Gastrocnemius medialis (tissue), 4 donors: ENCODE results near the gene HDAC4. TPM values are rescaled to one million over a fixed set of nuclear protein-coding genes. Genes with fewer than 3 reads are reported as not detected.

Source experiments
- ATAC-seq, 2 donors: fragments of 150-250 bp; one replicate each; pipeline ENCODE4 v1.9.1; 2016
- DNase-seq, 2 donors: peaks; one replicate each; pipeline ENCODE4 v3.0.0-alpha.2; 2019
- H3K27ac ChIP-seq, 4 donors: fragments of 200-600 bp; sonication (generic); 1 replicate in 1 of 4; 2 replicates in 3 of 4; pipeline ENCODE4 v1.5.1; 2016 to 2018; ENCODE audit warnings: mild to moderate bottlenecking in 2 of 4, moderate library complexity in 1 of 4
- H3K27me3 ChIP-seq, 3 donors: fragments of 200-600 bp; sonication (generic) in 2 of 3; 1 replicate in 1 of 3; 2 replicates in 2 of 3; pipeline versions ENCODE4 v1.5.1 to v1.6.0; 2016 to 2019; ENCODE audit warnings: mild to moderate bottlenecking in 1 of 3, moderate library complexity in 1 of 3
- H3K36me3 ChIP-seq, 2 donors: fragments of 200-600 bp; sonication (generic) in 1 of 2; one replicate each; pipeline ENCODE4 v1.5.1; 2017 to 2018
- H3K4me1 ChIP-seq, 2 donors: fragments of 200-600 bp; sonication (generic) in 1 of 2; one replicate each; pipeline ENCODE4 v1.5.1; 2016 to 2017; ENCODE audit warnings: mild to moderate bottlenecking in 2 of 2
- H3K4me3 ChIP-seq, 4 donors: fragments of 200-600 bp; sonication (generic) in 3 of 4; 1 replicate in 1 of 4; 2 replicates in 3 of 4; pipeline ENCODE4 v1.5.1; 2016 to 2019; ENCODE audit warnings: mild to moderate bottlenecking in 2 of 4
- H3K9me3 ChIP-seq, 3 donors: fragments of 200-600 bp; sonication (generic) in 2 of 3; 1 replicate in 1 of 3; 2 replicates in 2 of 3; pipeline ENCODE4 v1.5.1; 2016 to 2019
- POLR2A ChIP-seq, 2 donors: fragments of 450-650 bp; IDR thresholded peaks; one replicate each; pipeline ENCODE4 v1.6.1; 2017; ENCODE audit warnings: antibody characterized with exemption in 2 of 2, mild to moderate bottlenecking in 2 of 2, moderate library complexity in 2 of 2
- in situ Hi-C, 4 donors: fragments of 200-750 bp; cut with MboI; loops; one replicate each; pipeline versions ENCODE4 v1.15.0 to v1.8.0; 2017; ENCODE audit warnings: low sequenced_read_pairs in 4 of 4
- intact Hi-C: fragments of 100-400 bp; cut with DNase I; formaldehyde crosslinking; loops from one replicate; pipeline ENCODE4 v1.15.1; 2023; ENCODE audit warnings: low total_unique reads
- total RNA-seq, 4 donors: library from RNA; depleted of rRNA; stranded (reverse); fragments of >200 nt; gene quantifications; one replicate each; pipeline versions ENCODE4 v1.1.0 to v1.2.3, GENCODE V29; 2016
- TF ChIP-seq, protein P1 (sequence below), 5 experiments: fragments of 450-650 bp in 3 of 5; fragments of 200-600 bp in 2 of 5; sonication (generic) in 2 of 5; IDR thresholded peaks in 4 of 5; conservative IDR thresholded peaks in 1 of 5; 1 replicate in 4 of 5; 2 replicates in 1 of 5; pipeline ENCODE4 v1.5.1; 2016 to 2019; ENCODE audit warnings: antibody characterized with exemption in 5 of 5, mild to moderate bottlenecking in 3 of 5, moderate library complexity in 3 of 5

Gene HDAC4
- total RNA-seq, 4 donors from 2014 or later, result 23.6 to 257 (median 119) TPM

DNA sequence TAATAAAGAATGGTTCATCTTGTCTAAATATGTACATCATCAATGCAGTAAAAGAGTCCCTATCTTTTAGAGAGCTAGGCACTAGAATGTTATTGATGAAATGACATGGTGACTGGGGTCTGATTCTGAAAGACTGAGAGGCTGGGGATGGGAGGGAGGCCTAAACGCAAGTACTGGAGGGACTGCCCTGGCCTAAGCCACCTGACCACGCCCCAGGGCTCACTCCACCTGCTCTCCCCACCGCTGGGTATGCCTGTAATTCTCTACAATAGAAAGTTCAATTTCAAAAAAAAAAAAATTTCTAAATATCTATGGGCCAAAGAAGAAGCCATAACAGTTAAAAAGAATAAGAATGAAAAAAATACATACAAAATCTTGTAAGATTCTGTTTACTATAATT, 194.0 kb downstream of the HDAC4 start:
- in situ Hi-C loops, result no loop called here
- peaks cover 76 to 81% of the 10 kb centered on the region in 2 donors for H3K4me1 ChIP-seq
- TF ChIP-seq, protein P1, sequence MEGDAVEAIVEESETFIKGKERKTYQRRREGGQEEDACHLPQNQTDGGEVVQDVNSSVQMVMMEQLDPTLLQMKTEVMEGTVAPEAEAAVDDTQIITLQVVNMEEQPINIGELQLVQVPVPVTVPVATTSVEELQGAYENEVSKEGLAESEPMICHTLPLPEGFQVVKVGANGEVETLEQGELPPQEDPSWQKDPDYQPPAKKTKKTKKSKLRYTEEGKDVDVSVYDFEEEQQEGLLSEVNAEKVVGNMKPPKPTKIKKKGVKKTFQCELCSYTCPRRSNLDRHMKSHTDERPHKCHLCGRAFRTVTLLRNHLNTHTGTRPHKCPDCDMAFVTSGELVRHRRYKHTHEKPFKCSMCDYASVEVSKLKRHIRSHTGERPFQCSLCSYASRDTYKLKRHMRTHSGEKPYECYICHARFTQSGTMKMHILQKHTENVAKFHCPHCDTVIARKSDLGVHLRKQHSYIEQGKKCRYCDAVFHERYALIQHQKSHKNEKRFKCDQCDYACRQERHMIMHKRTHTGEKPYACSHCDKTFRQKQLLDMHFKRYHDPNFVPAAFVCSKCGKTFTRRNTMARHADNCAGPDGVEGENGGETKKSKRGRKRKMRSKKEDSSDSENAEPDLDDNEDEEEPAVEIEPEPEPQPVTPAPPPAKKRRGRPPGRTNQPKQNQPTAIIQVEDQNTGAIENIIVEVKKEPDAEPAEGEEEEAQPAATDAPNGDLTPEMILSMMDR (IDR thresholded peaks at IDR 0.05 in 4 of 5, conservative IDR thresholded peaks at IDR 0.05 in 1 of 5), result no peak
- no peak for TF ChIP-seq POLR2A (IDR thresholded peaks at IDR 0.05)

DNA sequence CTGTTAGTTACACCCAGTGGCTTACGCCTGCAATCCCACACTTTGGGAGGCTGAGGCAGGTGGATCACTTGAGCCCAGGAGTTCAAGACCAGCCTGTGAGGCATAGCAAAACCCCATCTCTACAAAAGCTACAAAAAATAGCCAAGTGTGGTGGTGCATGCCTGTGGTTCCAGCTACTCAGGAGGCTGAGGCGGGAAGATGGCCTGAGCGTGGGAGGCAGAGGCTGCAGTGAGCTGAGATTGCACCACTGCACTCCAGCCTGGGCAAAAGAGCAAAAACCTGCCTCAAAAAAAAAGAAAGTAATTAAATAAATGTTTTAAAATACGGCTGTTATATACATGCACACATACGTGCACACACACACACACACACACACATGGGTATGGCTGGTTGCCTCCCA, 194.8 kb downstream of the HDAC4 start:
- ATAC-seq, result no peak
- no peak for DNase-seq
- intact Hi-C loops (no loop called here), in situ Hi-C loops (no loop called here)
- Histone ChIP-seq H3K4me3 (no peak overlapping the region), H3K36me3 (no peaks in the 10 kb centered on the region), H3K9me3 (no peaks in the 10 kb centered on the region), H3K27me3 (no peaks in the 10 kb centered on the region), H3K4me1 (peaks cover 76 to 82% of the 10 kb centered on the region in 2 donors), H3K27ac (peak overlapping the region; percentile 82 to 89 (median 88))
- TF ChIP-seq, protein P1 (IDR thresholded peaks at IDR 0.05 in 4 of 5, conservative IDR thresholded peaks at IDR 0.05 in 1 of 5), result no peak
- no peak for TF ChIP-seq POLR2A (IDR thresholded peaks at IDR 0.05)

More for the DNA sequence above, 194.0 kb downstream of the HDAC4 start:
- Histone ChIP-seq H3K4me3 (no peak overlapping the region), H3K9me3 (no peaks in the 10 kb centered on the region), H3K36me3 (no peaks in the 10 kb centered on the region), H3K27me3 (no peaks in the 10 kb centered on the region), H3K27ac (peak overlapping the region; percentile 4 to 89 (median 84))
- DNase-seq (no peak), ATAC-seq (no peak)
- intact Hi-C loops, result no loop called here

DNA sequence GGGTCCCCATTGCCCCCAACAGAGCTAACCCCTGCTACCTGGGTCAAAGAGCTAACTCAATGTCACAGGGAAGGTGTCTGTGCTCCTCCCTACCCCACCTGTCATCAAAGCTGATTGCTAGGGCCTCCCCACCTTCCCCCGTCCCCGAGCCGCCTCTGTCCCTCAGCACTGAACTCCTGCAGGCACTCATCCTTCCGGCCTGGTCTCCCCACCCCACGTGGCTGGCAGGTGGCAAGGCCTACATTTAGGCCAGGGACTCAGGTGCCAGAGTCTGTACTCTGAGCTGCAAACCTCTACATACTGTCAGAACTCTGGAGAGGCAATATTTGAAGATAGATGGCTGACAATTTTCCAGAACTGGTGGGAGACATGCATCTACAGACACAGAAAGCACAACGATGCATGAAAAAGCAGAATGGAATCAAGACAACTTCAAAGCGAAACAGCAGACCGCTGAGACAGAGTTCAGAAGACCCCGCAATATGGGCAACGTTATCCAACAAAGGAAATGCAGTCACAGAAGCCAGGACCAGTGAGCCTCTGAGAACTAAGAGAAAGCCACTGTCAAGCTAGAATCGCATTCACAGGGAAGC, 195.8 kb downstream of the HDAC4 start:
- Histone ChIP-seq H3K27ac (peak overlapping the region; percentile 82 to 89 (median 88)), H3K4me3 (no peak overlapping the region), H3K27me3 (no peaks in the 10 kb centered on the region), H3K4me1 (peaks cover 78 to 82% of the 10 kb centered on the region in 2 donors), H3K9me3 (no peaks in the 10 kb centered on the region), H3K36me3 (no peaks in the 10 kb centered on the region)
- no peak for ATAC-seq
- DNase-seq, result no peak
- in situ Hi-C loops, result no loop called here
- intact Hi-C loops, result no loop called here
- TF ChIP-seq, protein P1 (IDR thresholded peaks at IDR 0.05 in 4 of 5, conservative IDR thresholded peaks at IDR 0.05 in 1 of 5), result no peak
- no peak for TF ChIP-seq POLR2A (IDR thresholded peaks at IDR 0.05)

DNA sequence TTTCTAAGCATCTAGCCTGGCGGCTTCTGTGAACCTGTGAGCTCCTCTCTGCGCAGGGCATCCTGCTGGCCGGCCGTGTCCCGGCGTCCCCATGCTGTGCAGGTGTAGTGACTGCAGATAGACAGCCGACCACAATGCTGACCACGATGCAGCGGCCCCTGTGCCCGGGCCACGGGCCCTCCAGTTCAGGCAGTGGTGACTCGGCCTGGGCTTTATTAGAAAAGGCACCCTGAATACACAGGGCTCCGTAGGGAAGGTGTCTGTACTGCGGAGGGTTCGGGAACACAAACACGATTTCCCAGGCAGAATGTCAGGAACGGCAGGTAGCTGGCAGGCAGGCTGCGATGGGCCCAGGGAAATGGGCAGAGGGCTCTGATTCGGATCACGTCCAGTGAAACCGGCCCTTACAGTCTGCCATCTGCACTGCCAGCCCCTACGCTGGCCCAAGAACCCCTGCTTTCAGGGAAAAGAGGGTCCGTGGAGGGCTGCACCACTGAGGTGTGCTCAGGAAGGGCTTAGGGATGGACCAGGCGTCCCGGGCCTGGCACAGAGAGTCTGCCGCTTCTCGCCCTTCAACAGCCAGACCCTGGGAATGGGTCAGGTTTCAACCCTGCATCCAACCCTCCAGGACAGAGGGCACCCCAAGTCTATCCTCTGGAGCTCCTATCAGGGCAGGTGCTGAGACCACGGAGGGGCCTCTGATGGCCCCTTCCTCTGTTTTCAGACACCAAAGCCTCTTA, 196.5 kb downstream of the HDAC4 start:
- H3K4me3 ChIP-seq, result no peak overlapping the region
- H3K4me1 ChIP-seq, result peaks cover 81 to 82% of the 10 kb centered on the region in 2 donors
- DNase-seq (peak in 1 of 2 donors; percentile 2), ATAC-seq (no peak)
- in situ Hi-C loops, result no loop called here
- TF ChIP-seq, protein P1 (IDR thresholded peaks at IDR 0.05 in 4 of 5, conservative IDR thresholded peaks at IDR 0.05 in 1 of 5), result no peak
- TF ChIP-seq POLR2A (IDR thresholded peaks at IDR 0.05), result no peak
- H3K27me3 ChIP-seq, result no peaks in the 10 kb centered on the region
- no peaks in the 10 kb centered on the region for H3K36me3 ChIP-seq
- intact Hi-C loops, result no loop called here
- H3K27ac ChIP-seq, result peak overlapping the region; percentile 82 to 89 (median 88)
- no peaks in the 10 kb centered on the region for H3K9me3 ChIP-seq
